NT2/D1 (cell line): Measurements from ENCODE around the gene CNTLN.
"Not testable (repeated sequence)": the region's sequence is repeated elsewhere in the genome, so short reads cannot be mapped to it uniquely, and the experiment has no call there.

Experiments used
- DNase-seq: peaks from one replicate; pipeline ENCODE4 v3.0.0-alpha.2; 2011; ENCODE audit warnings: low read depth, low spot score
- H3K27me3 ChIP-seq: 2 replicates; pipeline ENCODE4 v1.6.0; 2011; ENCODE audit warnings: mild to moderate bottlenecking; ENCODE audit not compliant: insufficient read length, insufficient read depth
- H3K36me3 ChIP-seq: 2 replicates; pipeline ENCODE4 v1.6.1; 2011; ENCODE audit warnings: mild to moderate bottlenecking, low read length, mixed read lengths; ENCODE audit not compliant: insufficient read depth, insufficient read length
- H3K4me1 ChIP-seq: 2 replicates; pipeline ENCODE4 v1.5.1; 2011; ENCODE audit not compliant: insufficient read depth, insufficient read length
- H3K4me3 ChIP-seq: 2 replicates; pipeline ENCODE4 v1.5.1; 2011; ENCODE audit warnings: low read depth; ENCODE audit not compliant: insufficient read length
- H3K9ac ChIP-seq: 2 replicates; pipeline ENCODE4 v1.6.0; 2011; ENCODE audit warnings: low read depth; ENCODE audit not compliant: insufficient read length
- H3K9me3 ChIP-seq: 2 replicates; pipeline ENCODE4 v1.5.1; 2011; ENCODE audit warnings: mild to moderate bottlenecking, low read length; ENCODE audit not compliant: insufficient read depth
- SUZ12 ChIP-seq: IDR thresholded peaks from 2 replicates; pipeline ENCODE4 v1.6.1; 2011; ENCODE audit not compliant: insufficient read length, insufficient read depth; ENCODE audit errors: extremely low read depth
- YY1 ChIP-seq: IDR thresholded peaks from 2 replicates; pipeline ENCODE4 v1.6.1; 2011; ENCODE audit not compliant: insufficient read length, insufficient read depth
- ZNF274 ChIP-seq: IDR thresholded peaks from 2 replicates; pipeline ENCODE4 v1.6.1; 2011; ENCODE audit warnings: mild to moderate bottlenecking, low read depth, low read length

The CNTLN gene

GRCh38 chr9:17225407-17225806, 90.6 kb downstream of the CNTLN start:
- TF ChIP-seq SUZ12, result no peak
- TF ChIP-seq ZNF274, result no peak
- no peak for TF ChIP-seq YY1
- no peaks in the 10 kb centered on the region for H3K4me1 ChIP-seq
- no peaks in the 10 kb centered on the region for H3K9me3 ChIP-seq
- H3K9ac ChIP-seq, result no peak overlapping the region
- DNase-seq, result no peak
- H3K4me3 ChIP-seq, result no peak overlapping the region
- no peaks in the 10 kb centered on the region for H3K27me3 ChIP-seq
- H3K36me3 ChIP-seq, result no peaks in the 10 kb centered on the region

- H3K36me3 ChIP-seq, result no peaks in the 10 kb centered on the region
Observed at GRCh38 chr9:17229945-17230560, 95.2 kb downstream of the CNTLN start.

GRCh38 chr9:17230646-17231045, 95.8 kb downstream of the CNTLN start:
- Histone ChIP-seq H3K9me3 (no peaks in the 10 kb centered on the region), H3K36me3 (no peaks in the 10 kb centered on the region), H3K9ac (no peak overlapping the region), H3K4me1 (no peaks in the 10 kb centered on the region), H3K27me3 (no peaks in the 10 kb centered on the region), H3K4me3 (no peak overlapping the region)
- DNase-seq, result no peak
- TF ChIP-seq ZNF274 (no peak), SUZ12 (no peak), YY1 (no peak)

More at GRCh38 chr9:17229945-17230560, 95.2 kb downstream of the CNTLN start:
- TF ChIP-seq YY1 (no peak), ZNF274 (no peak), SUZ12 (no peak)
- Histone ChIP-seq H3K4me3 (no peak overlapping the region), H3K9ac (no peak overlapping the region), H3K4me1 (no peaks in the 10 kb centered on the region), H3K27me3 (no peaks in the 10 kb centered on the region), H3K9me3 (no peaks in the 10 kb centered on the region)
- no peak for DNase-seq

GRCh38 chr9:17236147-17236546, 101.3 kb downstream of the CNTLN start:
- Histone ChIP-seq H3K4me1 (no peaks in the 10 kb centered on the region), H3K9ac (no peak overlapping the region)

GRCh38 chr9:17246770-17247169, 111.9 kb downstream of the CNTLN start:
- Histone ChIP-seq H3K4me1 (no peaks in the 10 kb centered on the region), H3K4me3 (no peak overlapping the region), H3K9ac (no peak overlapping the region), H3K9me3 (peaks cover 22% of the 10 kb centered on the region), H3K36me3 (no peaks in the 10 kb centered on the region), H3K27me3 (no peaks in the 10 kb centered on the region)
- DNase-seq, result no peak
- TF ChIP-seq YY1 (no peak), SUZ12 (no peak), ZNF274 (no peak)

More at GRCh38 chr9:17236147-17236546, 101.3 kb downstream of the CNTLN start:
- Histone ChIP-seq H3K27me3 (no peaks in the 10 kb centered on the region), H3K36me3 (no peaks in the 10 kb centered on the region), H3K9me3 (no peaks in the 10 kb centered on the region), H3K4me3 (no peak overlapping the region)
- DNase-seq, result no peak
- TF ChIP-seq SUZ12 (no peak), ZNF274 (no peak), YY1 (no peak)

- Histone ChIP-seq H3K27me3 (no peaks in the 10 kb centered on the region), H3K4me3 (no peak overlapping the region), H3K9me3 (peaks cover 22% of the 10 kb centered on the region), H3K9ac (no peak overlapping the region), H3K4me1 (no peaks in the 10 kb centered on the region), H3K36me3 (no peaks in the 10 kb centered on the region)
- DNase-seq, result no peak
- TF ChIP-seq YY1, result no peak
- no peak for TF ChIP-seq SUZ12
- no peak for TF ChIP-seq ZNF274
Observed at GRCh38 chr9:17251100-17251499, 116.3 kb downstream of the CNTLN start.

- not testable (repeated sequence) for H3K27me3 ChIP-seq, H3K4me3 ChIP-seq, H3K36me3 ChIP-seq, H3K9me3 ChIP-seq, H3K4me1 ChIP-seq, H3K9ac ChIP-seq
- peak; percentile 56 for DNase-seq
Observed at GRCh38 chr9:17268531-17269188, 133.8 kb downstream of the CNTLN start.
